DMS114 treated with DMSO at 0.1 percent for 48 hours (cell line): Measurements from ENCODE around the gene MEX3A.
"Not testable (repeated sequence)": the region's sequence is repeated elsewhere in the genome, so short reads cannot be mapped to it uniquely, and the experiment has no call there.

Source experiments
- DNase-seq: peaks from one replicate; lab custom pipeline; 2025; ENCODE audit not compliant: unreplicated experiment; lab: John Stamatoyannopoulos, UW

MEX3A gene, protein sequence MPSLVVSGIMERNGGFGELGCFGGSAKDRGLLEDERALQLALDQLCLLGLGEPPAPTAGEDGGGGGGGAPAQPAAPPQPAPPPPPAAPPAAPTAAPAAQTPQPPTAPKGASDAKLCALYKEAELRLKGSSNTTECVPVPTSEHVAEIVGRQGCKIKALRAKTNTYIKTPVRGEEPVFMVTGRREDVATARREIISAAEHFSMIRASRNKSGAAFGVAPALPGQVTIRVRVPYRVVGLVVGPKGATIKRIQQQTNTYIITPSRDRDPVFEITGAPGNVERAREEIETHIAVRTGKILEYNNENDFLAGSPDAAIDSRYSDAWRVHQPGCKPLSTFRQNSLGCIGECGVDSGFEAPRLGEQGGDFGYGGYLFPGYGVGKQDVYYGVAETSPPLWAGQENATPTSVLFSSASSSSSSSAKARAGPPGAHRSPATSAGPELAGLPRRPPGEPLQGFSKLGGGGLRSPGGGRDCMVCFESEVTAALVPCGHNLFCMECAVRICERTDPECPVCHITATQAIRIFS

DNA sequence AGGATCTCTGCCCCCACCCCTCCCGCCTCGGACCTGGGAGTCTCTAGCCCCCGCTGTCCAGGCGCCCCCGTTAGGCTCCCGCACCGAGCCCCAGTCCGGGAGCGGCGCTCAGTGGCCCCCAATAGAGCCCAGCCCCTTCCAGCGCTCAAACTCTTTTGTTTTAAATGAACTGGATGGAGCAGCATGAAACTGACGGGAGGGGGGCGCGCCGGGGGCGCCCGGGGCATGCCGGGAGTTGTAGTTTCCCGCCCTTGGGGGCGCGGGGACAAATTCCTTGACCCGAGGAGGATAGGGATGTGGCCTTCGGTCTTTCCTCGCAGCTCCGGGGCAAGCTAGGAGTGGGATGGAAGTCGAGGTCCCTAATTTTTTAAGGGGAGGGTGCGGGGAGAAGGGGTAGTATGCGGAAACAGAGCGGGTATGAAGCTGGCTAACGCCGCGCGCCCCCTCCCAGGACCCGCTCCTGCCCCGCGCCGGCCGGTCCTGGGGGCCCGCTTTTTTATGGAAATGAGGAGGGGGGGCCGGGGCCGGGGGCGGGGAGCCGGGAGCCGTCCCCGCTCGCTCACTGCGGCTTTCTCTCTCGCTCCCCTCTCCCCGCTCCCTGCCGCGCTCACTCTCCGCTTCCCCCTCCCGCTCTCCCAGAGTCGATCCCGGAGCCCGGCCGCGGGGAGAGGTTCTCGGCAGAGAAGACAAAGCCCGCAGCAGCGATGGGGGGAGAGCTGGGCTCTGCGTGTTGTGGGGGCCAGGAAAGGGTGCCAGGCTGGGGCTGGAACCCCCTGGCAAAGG lies at the start of gene MEX3A:
TSS of gene MEX3A (minus strand) at position 157 of the 783 bp plus-strand sequence. CDS start 467 bp downstream, outside the sequence.
- peak; percentile 60 for DNase-seq

DNA sequence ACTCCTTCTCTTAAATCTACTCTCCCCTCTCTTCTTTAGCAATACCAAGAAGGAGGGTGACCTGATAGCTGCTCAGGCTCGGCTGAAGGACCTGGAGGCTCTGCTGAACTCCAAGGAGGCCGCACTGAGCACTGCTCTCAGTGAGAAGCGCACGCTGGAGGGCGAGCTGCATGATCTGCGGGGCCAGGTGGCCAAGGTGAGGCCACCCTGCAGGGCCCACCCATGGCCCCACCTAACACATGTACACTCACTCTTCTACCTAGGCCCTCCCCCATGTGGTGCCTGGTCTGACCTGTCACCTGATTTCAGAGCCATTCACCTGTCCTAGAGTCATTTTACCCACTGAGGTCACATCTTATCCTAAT lies 48.3 kb upstream of the MEX3A start:
- no peak for DNase-seq

DNA sequence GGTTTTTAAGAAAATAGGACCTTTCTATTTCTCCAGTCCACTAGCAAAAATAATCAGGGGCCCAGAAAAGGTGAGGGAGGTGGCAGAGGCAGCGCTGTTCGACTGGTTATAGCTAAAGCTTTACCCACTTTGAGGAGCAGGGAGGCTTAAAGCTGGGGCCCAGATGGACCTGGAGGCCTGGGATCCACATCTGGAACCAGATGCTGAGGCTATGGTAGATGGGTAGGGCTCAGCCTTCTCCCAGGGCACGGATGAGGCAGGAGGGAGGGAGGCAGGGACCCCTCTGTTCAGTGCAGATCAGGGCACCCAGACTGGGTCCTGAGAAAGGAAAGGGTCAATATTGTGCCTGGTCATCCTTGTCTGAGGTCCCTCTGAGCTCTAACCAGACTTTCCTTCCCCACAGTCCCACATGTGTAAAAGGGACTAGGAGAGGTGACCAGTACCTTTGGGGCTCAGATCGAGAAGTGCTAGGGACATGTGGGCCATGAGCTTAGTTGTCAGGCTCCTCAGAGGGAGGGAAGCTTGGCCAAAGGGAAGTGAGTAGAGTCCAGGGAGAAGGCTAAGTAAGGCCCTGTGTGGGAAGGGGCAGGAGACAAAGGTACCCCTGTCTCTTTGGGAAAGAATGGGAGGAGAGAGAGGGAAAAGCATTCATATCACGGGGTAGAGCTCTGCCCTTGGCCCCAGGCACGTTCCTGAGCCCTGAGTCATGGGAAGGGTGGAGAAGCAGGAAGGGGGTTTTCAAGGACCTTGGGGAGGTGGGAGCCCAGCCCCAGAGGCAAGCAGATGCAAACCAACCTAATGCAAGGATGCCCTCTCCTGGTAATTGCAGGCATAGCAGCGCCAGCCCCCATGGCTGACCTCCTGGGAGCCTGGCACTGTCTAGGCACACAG lies 47.7 kb upstream of the MEX3A start:
- DNase-seq = peak; percentile 45

DNA sequence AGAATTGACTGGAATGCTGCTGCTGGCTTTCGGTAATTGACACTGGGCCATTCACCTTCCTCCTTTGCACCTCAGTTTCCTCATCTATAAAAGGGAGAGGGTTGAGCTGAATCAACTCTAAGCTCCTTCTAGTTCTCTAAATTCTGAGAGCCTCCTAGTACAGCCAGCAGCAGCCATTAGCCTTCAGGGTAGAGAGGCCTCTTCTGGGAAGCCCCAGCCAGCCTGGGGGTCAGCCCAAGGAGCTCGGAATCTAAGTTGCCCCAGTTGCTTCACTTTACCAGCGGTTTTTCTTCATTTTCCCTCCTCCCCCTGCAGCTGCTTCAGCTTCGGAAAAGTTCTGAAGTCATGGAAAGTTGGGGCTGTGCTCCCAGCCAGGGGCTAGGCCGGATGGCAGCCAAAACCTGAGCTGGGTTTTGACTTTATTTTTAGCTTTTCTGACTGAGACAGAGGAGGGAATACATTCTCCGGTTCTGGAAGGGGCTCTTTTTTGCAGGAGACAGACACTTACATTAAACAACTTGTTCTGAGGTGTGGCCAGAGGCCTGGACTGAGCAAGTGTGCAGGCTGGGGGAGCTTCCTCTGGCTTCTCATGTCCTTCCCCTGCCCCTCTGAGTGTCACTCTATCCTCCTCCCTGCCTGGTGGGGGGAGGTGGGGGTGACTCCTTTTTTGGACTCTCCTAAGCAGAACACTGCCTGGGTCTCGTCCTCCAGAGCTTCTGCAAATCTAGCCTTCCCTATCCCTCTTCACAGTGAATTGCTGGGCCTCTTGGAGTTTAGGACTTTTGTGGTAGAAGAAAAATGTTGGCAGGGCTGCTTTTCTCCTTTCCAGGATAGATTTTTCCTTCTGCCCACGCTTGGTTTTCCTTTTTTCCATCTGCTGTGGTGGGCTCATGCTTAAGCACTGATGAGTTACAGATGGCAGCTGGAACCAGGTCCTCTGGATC lies 46.7 kb upstream of the MEX3A start:
- DNase-seq = no peak

DNA sequence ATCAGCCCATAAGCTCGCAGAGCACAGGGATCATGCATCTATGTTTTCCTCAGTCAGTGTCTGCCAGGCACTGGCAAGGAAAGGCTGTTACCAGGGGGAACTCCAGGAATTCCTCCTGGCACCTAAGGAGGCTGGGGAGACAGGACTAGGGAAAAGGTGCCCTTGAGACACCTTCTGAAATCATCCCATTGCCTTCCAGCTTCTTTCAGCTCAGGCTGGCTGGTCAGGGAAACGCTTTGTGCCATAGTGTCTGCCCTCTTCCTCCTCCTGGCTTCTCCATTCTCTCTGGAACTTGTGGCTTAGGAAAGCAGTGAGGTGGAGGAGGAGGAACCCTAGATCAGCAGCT lies 46.0 kb upstream of the MEX3A start:
- no peak for DNase-seq

DNA sequence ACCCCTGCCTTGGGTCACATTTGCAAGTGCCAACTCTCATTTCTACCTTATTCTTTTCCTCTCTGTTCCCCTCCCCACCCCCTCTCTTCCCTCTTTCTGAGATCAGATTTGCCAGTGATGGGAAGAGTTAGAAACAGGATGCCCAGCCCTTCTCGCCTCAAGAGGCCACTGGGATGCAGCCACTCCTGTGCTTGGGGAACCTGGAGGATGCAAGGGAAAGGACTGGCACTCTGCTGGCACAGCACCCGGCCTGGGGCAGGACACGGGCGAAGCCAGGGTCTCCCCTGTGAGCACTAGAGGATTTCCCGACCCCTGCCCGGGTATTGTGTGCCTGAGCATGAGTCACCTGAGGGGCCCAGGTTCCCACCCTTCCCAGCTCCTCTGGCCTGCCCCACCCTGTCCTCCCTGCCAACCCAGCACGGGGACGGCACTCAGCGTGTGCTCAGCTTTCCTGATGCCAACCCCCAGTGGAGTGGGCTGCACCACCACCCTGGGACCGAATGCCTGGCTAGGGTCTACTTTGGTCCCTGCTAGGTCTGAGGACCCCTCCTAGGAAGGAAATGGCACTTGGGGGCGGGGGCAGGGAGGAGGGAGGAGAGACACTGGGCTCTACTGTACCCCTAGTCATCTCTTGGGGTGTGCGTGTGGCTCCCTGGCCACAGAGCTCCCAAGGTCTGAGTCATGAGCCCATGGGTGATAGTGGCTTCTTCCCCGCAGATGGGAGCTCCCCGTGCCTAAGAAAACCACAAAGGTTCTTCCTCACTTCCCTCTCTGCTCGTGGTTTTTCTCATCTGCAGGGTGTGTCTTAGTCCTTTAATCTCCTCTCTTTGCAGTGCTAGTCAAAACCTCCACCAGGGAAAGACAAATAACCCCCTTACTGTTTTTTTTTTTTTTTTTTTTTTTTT lies 44.6 kb upstream of the MEX3A start:
- DNase-seq = no peak

DNA sequence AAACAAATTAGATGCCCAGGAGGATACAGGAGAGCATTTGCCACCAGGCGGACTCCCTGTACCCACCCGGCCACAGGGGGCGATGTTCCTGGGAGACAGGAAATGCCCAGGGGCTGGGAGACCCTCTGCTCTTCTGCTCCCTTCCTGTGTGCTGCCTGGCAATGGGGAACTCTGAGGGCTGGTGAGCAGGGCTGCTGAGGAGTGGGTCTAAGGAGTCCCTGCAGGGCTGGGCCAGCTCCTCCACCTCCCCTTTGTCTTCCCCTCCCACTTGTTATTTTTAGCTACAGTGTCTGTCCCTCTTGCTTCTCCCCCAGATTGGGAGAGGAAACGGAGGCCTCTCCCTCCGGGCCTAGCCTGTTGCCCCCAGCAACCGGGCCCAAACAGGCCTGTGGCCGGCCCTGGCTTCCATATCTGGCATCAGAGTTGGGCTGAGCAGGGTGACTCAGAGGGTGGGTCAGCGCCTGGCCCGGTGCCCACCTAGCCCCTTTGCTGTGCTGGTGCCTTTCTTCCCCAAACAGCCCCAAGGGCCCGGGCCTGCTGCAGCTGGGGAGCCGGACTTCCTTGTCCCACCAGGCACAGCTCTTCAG lies 43.9 kb upstream of the MEX3A start:
- no peak for DNase-seq

DNA sequence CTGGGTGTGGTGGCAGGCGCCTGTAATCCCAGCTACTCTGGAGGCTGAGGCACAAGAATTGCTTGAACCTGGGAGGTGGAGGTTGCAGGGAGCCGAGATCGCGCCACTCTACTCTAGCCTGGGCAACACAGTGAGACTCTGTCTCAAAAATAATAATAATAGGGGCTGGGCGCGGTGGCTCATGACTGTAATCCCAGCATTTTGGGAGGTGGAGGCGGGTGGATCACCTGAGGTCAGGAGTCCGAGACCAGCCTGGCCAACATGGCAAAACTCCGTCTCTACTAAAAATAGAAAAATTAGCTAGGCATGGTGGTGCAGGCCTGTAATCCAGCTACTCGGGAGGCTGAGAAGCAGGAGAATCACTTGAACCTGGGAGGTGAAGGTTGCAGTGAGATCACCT lies 43.3 kb upstream of the MEX3A start:
- DNase-seq = not testable (repeated sequence)

DNA sequence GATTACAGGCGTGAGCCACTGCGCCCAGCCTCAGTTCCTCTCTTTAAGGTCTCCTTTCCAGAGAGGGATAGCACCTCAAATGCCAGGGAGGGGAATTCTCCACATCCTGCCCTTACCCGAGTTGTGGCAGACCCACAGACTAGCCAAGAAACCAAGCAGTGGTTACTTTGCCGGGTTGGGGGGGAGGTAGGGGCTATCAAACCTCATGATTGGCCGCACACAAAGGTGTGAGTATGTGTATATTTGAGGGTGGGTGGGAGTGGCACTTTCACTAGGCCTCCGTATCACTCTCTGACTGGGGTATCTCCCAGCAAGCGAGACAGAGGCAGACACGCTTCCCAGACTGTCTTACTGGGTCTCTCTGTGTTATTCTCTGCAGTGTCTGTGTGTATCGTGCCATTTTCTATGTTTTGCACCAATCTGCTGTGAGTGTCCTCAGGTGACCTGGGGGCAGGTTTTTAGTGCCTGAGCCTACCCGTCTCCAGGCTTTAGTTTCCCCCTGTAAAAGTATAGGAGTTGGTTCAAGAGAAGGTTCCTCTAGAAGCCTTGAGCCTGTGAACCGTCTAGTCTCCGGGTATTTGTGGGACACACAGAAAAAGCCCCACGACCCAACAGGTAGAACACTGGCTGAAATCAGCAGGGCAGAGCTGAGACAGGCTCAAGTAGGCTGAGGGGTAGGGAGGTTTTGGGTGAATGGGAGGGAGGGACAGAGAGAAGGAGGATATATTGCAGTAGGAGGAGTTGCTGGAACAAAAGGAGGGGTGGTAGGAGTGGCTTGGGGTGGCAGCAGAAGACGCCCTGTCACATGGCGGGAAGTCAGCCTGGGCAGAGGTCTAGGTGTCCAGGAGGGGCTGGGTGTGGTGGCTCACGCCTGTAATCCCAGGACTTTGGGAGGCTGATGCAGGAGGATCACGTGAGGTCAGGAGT lies 42.6 kb upstream of the MEX3A start:
- no peak for DNase-seq

DNA sequence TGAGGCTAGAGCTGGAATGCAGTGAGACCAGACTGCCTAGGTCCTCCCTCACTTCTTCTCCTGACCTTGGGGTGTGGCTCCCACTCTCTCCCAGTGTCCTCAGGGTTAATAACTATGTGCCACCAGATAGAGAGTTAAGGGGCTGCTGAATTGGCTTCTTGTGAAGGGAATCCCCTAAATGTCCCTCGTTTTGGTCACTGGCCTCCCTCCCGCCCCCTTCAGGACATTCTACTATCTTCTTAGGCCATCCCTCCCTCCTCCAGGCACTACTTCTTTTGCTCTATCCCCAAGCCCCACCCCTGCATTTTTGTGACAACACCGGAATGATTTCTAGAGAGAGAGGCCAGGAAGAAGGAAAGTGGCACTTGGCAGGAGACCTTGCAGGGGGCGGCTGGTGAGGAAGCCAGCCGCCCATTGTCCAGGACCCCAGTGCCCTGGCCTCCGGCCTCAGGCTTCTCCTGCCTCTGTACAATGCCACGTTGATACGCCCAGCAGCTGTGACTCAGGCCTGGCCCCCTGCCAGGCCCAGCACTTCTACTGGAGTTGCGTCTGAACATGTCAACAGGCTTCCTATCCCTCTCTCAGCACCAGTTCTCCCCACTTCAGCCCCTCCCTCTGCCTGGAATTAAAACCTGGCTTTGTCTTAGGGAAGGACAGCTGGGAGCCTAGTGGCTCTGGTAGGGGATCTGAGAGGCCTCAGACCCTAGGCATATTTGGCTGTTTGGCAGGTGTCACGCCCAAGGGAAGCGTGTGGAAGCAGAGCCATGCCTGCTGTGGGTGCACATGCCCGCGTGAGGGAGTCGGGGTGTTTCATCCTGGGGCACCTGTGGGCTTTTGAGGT lies 41.3 kb upstream of the MEX3A start:
- no peak for DNase-seq

DNA sequence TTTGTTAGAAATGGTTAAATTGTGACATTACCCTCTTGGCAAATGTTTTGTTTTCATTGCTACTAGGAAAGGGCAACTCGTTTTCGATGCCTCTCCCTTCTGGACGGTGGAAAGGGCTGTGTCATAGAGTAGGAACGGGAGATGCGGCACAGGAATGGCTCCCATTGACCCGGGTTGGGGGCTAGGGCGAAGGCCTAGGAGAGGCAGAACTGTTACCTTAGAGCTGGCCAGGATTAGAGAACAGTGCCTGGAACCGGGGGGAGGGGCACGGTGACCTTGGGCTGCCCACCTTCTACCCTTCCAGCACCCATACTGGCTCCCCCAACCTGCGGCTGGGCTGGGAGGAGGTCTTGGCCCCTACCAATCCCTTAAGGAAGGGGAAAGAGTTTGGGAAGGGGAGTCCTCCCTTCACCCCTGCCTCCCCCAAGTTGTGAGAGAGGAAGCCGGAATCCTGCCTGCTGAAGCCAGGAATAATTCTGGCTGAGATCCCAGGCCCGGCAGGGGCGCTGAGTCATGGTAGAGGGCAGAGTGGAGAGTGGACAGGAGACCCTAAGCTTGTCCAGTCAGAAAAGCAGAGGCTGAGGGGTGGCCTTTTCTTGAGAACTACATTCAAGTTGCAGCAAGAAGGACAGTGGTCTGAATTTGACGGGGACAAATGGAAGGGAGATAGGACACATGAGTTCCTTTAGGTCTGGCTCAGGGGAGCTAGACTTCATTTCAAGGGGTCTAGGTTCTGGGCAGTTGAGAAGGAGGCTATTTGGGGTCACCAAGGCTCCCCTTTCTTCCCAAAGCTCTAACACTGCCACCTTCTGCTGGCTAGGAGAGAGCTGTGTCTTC lies 40.5 kb upstream of the MEX3A start:
- no peak for DNase-seq

DNA sequence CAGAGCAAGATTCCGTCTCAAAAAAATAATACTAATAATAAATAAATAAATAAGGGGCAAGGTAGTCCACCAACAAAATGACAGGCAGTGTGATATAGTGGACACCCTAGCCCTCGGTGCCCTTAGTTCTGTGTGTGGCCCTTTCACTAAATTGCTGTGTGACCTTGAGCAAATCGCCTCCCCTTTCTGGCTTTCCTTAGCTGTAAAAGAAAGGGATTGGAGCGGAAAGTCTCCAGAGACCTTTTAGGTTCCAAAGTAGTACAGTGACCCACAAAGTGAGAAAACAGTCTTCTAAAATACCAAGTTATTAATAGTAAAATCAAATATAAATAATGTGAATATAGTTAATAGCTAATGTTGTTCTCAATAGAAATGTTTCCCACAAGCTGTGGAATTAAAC lies 39.8 kb upstream of the MEX3A start:
- DNase-seq = no peak

DNA sequence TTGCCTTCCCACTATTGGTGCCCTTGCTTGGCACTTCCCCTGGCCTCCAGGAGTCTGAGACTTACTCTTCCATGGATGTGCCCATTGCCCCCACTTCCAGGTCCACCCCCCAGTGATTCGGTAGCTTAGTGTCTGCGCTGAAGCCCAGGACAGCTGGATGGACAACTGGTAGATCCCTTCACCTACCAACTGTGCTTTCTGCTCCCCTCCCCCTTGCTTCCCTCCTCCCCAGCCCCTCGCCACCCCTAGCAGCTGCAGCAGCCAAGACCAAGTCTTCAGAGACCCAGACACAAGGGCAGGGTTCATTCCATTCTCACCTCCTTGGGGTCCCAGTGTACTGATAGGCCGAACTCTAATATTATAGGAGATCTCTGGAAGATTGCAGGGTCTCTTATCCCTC lies 39.2 kb upstream of the MEX3A start:
- DNase-seq = no peak

DNA sequence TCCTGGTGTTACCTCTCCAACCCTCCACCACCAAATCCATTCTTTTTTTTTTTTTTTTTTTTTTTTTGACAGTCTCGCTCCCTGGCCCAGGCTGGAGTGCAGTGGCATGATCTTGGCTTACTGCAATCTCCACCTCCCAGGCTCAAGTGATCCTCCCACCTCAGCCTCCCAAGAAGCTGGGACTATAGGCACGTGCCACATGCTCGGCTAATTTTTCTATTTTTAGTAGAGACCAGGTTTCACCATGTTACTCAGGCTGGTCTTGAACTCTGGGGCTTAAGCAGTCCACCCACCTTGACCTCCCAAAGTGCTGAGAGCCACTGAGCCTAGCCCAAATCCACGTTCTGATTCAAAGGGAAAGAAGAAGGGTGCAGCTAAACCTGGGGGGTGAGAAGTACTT lies 38.7 kb upstream of the MEX3A start:
- not testable (repeated sequence) for DNase-seq

DNA sequence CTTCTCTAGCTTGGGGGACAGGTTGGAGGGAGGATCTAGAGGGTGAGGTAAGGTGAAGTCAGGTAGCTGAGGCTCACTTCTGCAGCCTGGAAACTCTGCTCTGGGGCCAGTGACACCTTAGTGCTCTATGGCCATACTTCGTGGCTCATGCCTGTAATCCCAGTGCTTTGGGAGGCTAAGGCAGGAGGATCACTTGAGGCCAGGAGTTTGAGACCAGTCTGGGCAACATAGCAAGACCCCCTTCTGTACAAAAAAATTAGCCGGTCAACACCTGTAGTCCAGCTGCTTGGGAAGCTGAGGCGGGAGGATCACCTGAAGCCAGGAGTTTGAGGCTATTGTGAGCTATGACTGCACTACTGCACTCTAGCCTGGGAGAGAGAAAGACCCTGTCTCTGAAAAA lies 38.1 kb upstream of the MEX3A start:
- no peak for DNase-seq
